Hematopoietic multipotent progenitor cell treated with erythropoietin and hydrocortisone succinate and interleukin-3 and kit ligand, for 8 days (in vitro differentiated cells): ENCODE measurements around the gene CD52.
"Not testable (repeated sequence)": the region's sequence is repeated elsewhere in the genome, so short reads cannot be mapped to it uniquely, and the experiment has no call there.

Experiments
- DNase-seq: peaks from one replicate; pipeline ENCODE4 v3.0.0-alpha.2; 2015

Gene CD52

GRCh38 chr1:26302733-26303405 lies 14.9 kb upstream of the CD52 start:
- DNase-seq, result no peak

- no peak for DNase-seq
Measured at GRCh38 chr1:26305667-26306289, 12.0 kb upstream of the CD52 start.

GRCh38 chr1:26306290-26307229 lies 11.2 kb upstream of the CD52 start, which contains the start of gene UBXN11:
TSS of gene UBXN11 (minus strand) at chr1:26306636. CDS start at chr1:26302883, 3,753 bp downstream.
- DNase-seq, result peak; percentile 97

GRCh38 chr1:26307363-26307781 lies 10.4 kb upstream of the CD52 start:
- DNase-seq, result no peak

- peak; percentile 82 for DNase-seq
Measured at GRCh38 chr1:26307966-26308899, 9.5 kb upstream of the CD52 start.

GRCh38 chr1:26314501-26314900 lies 3.3 kb upstream of the CD52 start:
- DNase-seq, result no peak

- DNase-seq, result no peak
Measured at GRCh38 chr1:26315874-26316850, 1.6 kb upstream of the CD52 start.

GRCh38 chr1:26317146-26317545 lies 612 bp upstream of the CD52 start:
- DNase-seq, result no peak

GRCh38 chr1:26318338-26319064 lies 743 bp downstream of the CD52 start:
- DNase-seq, result peak; percentile 46

GRCh38 chr1:26320896-26321295 lies 3.1 kb downstream of the CD52 start:
- no peak for DNase-seq

GRCh38 chr1:26321315-26322041 lies 3.7 kb downstream of the CD52 start:
- peak; percentile 91 for DNase-seq

GRCh38 chr1:26322042-26322331 lies 4.2 kb downstream of the CD52 start:
- DNase-seq, result no peak

- no peak for DNase-seq
Measured at GRCh38 chr1:26323382-26323781, 5.6 kb downstream of the CD52 start.

GRCh38 chr1:26324550-26324949 lies 6.8 kb downstream of the CD52 start:
- no peak for DNase-seq

- DNase-seq, result no peak
Measured at GRCh38 chr1:26327956-26328362, 10.2 kb downstream of the CD52 start.

- no peak for DNase-seq
Measured at GRCh38 chr1:26328597-26328996, 10.8 kb downstream of the CD52 start.

GRCh38 chr1:26329380-26329779 lies 11.6 kb downstream of the CD52 start:
- DNase-seq, result not testable (repeated sequence)

- peak; percentile 34 for DNase-seq
Measured at GRCh38 chr1:26330276-26330675, 12.5 kb downstream of the CD52 start.

GRCh38 chr1:26333312-26333711 lies 15.6 kb downstream of the CD52 start:
- DNase-seq, result not testable (repeated sequence)
